Measurements from ENCODE around the gene OR8D2.

OR8D2 gene

GRCh38 chr11:124311670-124312069 is 8.3 kb downstream of the OR8D2 start:
- no peak overlapping the region for H2AFZ ChIP-seq (ENCODE audit: low read depth, low read length)
- no peaks in the 10 kb centered on the region for H3K9me3 ChIP-seq (ENCODE audit: low read length)
- no peaks in the 10 kb centered on the region for H3K36me3 ChIP-seq (ENCODE audit: insufficient read depth, low read length)
- no peaks in the 10 kb centered on the region for H3K4me1 ChIP-seq (ENCODE audit: insufficient read depth, low read length)
- no peaks in the 10 kb centered on the region for H3K27me3 ChIP-seq (ENCODE audit: insufficient read depth, low read length)
- H3K4me3 ChIP-seq (ENCODE audit: low read length), result no peak overlapping the region

GRCh38 chr11:124311269-124311668 is 8.7 kb downstream of the OR8D2 start:
- Histone ChIP-seq H3K4me1 (ENCODE audit: insufficient read depth, low read length) (no peaks in the 10 kb centered on the region), H3K27me3 (ENCODE audit: insufficient read depth, low read length) (no peaks in the 10 kb centered on the region), H2AFZ (ENCODE audit: low read depth, low read length) (no peak overlapping the region), H3K4me3 (ENCODE audit: low read length) (no peak overlapping the region), H3K9me3 (ENCODE audit: low read length) (no peaks in the 10 kb centered on the region), H3K36me3 (ENCODE audit: insufficient read depth, low read length) (no peaks in the 10 kb centered on the region)

GRCh38 chr11:124310721-124311120 is 9.3 kb downstream of the OR8D2 start:
- H3K36me3 ChIP-seq (ENCODE audit: insufficient read depth, low read length), result no peaks in the 10 kb centered on the region
- no peaks in the 10 kb centered on the region for H3K4me1 ChIP-seq (ENCODE audit: insufficient read depth, low read length)
- H3K4me3 ChIP-seq (ENCODE audit: low read length), result no peak overlapping the region
- no peak overlapping the region for H2AFZ ChIP-seq (ENCODE audit: low read depth, low read length)
- no peaks in the 10 kb centered on the region for H3K27me3 ChIP-seq (ENCODE audit: insufficient read depth, low read length)
- no peaks in the 10 kb centered on the region for H3K9me3 ChIP-seq (ENCODE audit: low read length)

- no peak overlapping the region for H3K4me3 ChIP-seq (ENCODE audit: low read length)
- H2AFZ ChIP-seq (ENCODE audit: low read depth, low read length), result no peak overlapping the region
- no peaks in the 10 kb centered on the region for H3K9me3 ChIP-seq (ENCODE audit: low read length)
- H3K27me3 ChIP-seq (ENCODE audit: insufficient read depth, low read length), result no peaks in the 10 kb centered on the region
- H3K4me1 ChIP-seq (ENCODE audit: insufficient read depth, low read length), result no peaks in the 10 kb centered on the region
- H3K36me3 ChIP-seq (ENCODE audit: insufficient read depth, low read length), result no peaks in the 10 kb centered on the region
Measured at GRCh38 chr11:124307093-124307492, 12.9 kb downstream of the OR8D2 start.

GRCh38 chr11:124302347-124303125 is 17.5 kb downstream of the OR8D2 start:
- H3K4me1 ChIP-seq (ENCODE audit: insufficient read depth, low read length), result no peaks in the 10 kb centered on the region
- no peaks in the 10 kb centered on the region for H3K36me3 ChIP-seq (ENCODE audit: insufficient read depth, low read length)
- H3K27me3 ChIP-seq (ENCODE audit: insufficient read depth, low read length), result no peaks in the 10 kb centered on the region
- no peak overlapping the region for H3K4me3 ChIP-seq (ENCODE audit: low read length)
- H3K9me3 ChIP-seq (ENCODE audit: low read length), result no peaks in the 10 kb centered on the region
- no peak overlapping the region for H2AFZ ChIP-seq (ENCODE audit: low read depth, low read length)

GRCh38 chr11:124301548-124301947 is 18.4 kb downstream of the OR8D2 start:
- Histone ChIP-seq H3K27me3 (ENCODE audit: insufficient read depth, low read length) (no peaks in the 10 kb centered on the region), H3K4me3 (ENCODE audit: low read length) (no peak overlapping the region), H3K9me3 (ENCODE audit: low read length) (no peaks in the 10 kb centered on the region), H2AFZ (ENCODE audit: low read depth, low read length) (no peak overlapping the region), H3K36me3 (ENCODE audit: insufficient read depth, low read length) (no peaks in the 10 kb centered on the region), H3K4me1 (ENCODE audit: insufficient read depth, low read length) (no peaks in the 10 kb centered on the region)

GRCh38 chr11:124297921-124298320 is 22.1 kb downstream of the OR8D2 start:
- H3K36me3 ChIP-seq (ENCODE audit: insufficient read depth, low read length), result no peaks in the 10 kb centered on the region
- no peak overlapping the region for H2AFZ ChIP-seq (ENCODE audit: low read depth, low read length)
- H3K9me3 ChIP-seq (ENCODE audit: low read length), result no peaks in the 10 kb centered on the region
- H3K4me1 ChIP-seq (ENCODE audit: insufficient read depth, low read length), result no peaks in the 10 kb centered on the region
- no peaks in the 10 kb centered on the region for H3K27me3 ChIP-seq (ENCODE audit: insufficient read depth, low read length)
- H3K4me3 ChIP-seq (ENCODE audit: low read length), result no peak overlapping the region

- no peak overlapping the region for H3K4me3 ChIP-seq (ENCODE audit: low read length)
- H3K4me1 ChIP-seq (ENCODE audit: insufficient read depth, low read length), result no peaks in the 10 kb centered on the region
- H3K9me3 ChIP-seq (ENCODE audit: low read length), result no peaks in the 10 kb centered on the region
- no peaks in the 10 kb centered on the region for H3K27me3 ChIP-seq (ENCODE audit: insufficient read depth, low read length)
- no peaks in the 10 kb centered on the region for H3K36me3 ChIP-seq (ENCODE audit: insufficient read depth, low read length)
- H2AFZ ChIP-seq (ENCODE audit: low read depth, low read length), result no peak overlapping the region
Measured at GRCh38 chr11:124296016-124296415, 24.0 kb downstream of the OR8D2 start.

- Histone ChIP-seq H2AFZ (ENCODE audit: low read depth, low read length) (no peak overlapping the region), H3K4me1 (ENCODE audit: insufficient read depth, low read length) (no peaks in the 10 kb centered on the region), H3K9me3 (ENCODE audit: low read length) (no peaks in the 10 kb centered on the region), H3K4me3 (ENCODE audit: low read length) (no peak overlapping the region), H3K36me3 (ENCODE audit: insufficient read depth, low read length) (no peaks in the 10 kb centered on the region), H3K27me3 (ENCODE audit: insufficient read depth, low read length) (no peaks in the 10 kb centered on the region)
Measured at GRCh38 chr11:124294687-124295086, 25.3 kb downstream of the OR8D2 start.

GRCh38 chr11:124285610-124286344 is 34.2 kb downstream of the OR8D2 start:
- H2AFZ ChIP-seq (ENCODE audit: low read depth, low read length), result no peak overlapping the region

GRCh38 chr11:124278261-124278660 is 41.7 kb downstream of the OR8D2 start:
- no peaks in the 10 kb centered on the region for H3K9me3 ChIP-seq (ENCODE audit: low read length)
- no peak overlapping the region for H2AFZ ChIP-seq (ENCODE audit: low read depth, low read length)
- H3K27me3 ChIP-seq (ENCODE audit: insufficient read depth, low read length), result no peaks in the 10 kb centered on the region
- H3K36me3 ChIP-seq (ENCODE audit: insufficient read depth, low read length), result no peaks in the 10 kb centered on the region
- H3K4me1 ChIP-seq (ENCODE audit: insufficient read depth, low read length), result no peaks in the 10 kb centered on the region
- no peak overlapping the region for H3K4me3 ChIP-seq (ENCODE audit: low read length)

More at GRCh38 chr11:124285610-124286344, 34.2 kb downstream of the OR8D2 start:
- H3K9me3 ChIP-seq (ENCODE audit: low read length), result no peaks in the 10 kb centered on the region
- H3K27me3 ChIP-seq (ENCODE audit: insufficient read depth, low read length), result no peaks in the 10 kb centered on the region
- H3K36me3 ChIP-seq (ENCODE audit: insufficient read depth, low read length), result no peaks in the 10 kb centered on the region
- no peaks in the 10 kb centered on the region for H3K4me1 ChIP-seq (ENCODE audit: insufficient read depth, low read length)
- H3K4me3 ChIP-seq (ENCODE audit: low read length), result no peak overlapping the region

GRCh38 chr11:124277804-124278203 is 42.2 kb downstream of the OR8D2 start:
- no peaks in the 10 kb centered on the region for H3K36me3 ChIP-seq (ENCODE audit: insufficient read depth, low read length)

GRCh38 chr11:124277207-124277606 is 42.8 kb downstream of the OR8D2 start:
- no peaks in the 10 kb centered on the region for H3K9me3 ChIP-seq (ENCODE audit: low read length)
- no peaks in the 10 kb centered on the region for H3K27me3 ChIP-seq (ENCODE audit: insufficient read depth, low read length)
- no peaks in the 10 kb centered on the region for H3K4me1 ChIP-seq (ENCODE audit: insufficient read depth, low read length)
- H3K4me3 ChIP-seq (ENCODE audit: low read length), result no peak overlapping the region
- no peaks in the 10 kb centered on the region for H3K36me3 ChIP-seq (ENCODE audit: insufficient read depth, low read length)
- H2AFZ ChIP-seq (ENCODE audit: low read depth, low read length), result no peak overlapping the region

More at GRCh38 chr11:124277804-124278203, 42.2 kb downstream of the OR8D2 start:
- Histone ChIP-seq H3K27me3 (ENCODE audit: insufficient read depth, low read length) (no peaks in the 10 kb centered on the region), H3K4me3 (ENCODE audit: low read length) (no peak overlapping the region), H3K9me3 (ENCODE audit: low read length) (no peaks in the 10 kb centered on the region), H3K4me1 (ENCODE audit: insufficient read depth, low read length) (no peaks in the 10 kb centered on the region), H2AFZ (ENCODE audit: low read depth, low read length) (no peak overlapping the region)

All from neuron (in vitro differentiated cells).